Measurements from ENCODE around the gene LSAMP.

The LSAMP gene

DNA sequence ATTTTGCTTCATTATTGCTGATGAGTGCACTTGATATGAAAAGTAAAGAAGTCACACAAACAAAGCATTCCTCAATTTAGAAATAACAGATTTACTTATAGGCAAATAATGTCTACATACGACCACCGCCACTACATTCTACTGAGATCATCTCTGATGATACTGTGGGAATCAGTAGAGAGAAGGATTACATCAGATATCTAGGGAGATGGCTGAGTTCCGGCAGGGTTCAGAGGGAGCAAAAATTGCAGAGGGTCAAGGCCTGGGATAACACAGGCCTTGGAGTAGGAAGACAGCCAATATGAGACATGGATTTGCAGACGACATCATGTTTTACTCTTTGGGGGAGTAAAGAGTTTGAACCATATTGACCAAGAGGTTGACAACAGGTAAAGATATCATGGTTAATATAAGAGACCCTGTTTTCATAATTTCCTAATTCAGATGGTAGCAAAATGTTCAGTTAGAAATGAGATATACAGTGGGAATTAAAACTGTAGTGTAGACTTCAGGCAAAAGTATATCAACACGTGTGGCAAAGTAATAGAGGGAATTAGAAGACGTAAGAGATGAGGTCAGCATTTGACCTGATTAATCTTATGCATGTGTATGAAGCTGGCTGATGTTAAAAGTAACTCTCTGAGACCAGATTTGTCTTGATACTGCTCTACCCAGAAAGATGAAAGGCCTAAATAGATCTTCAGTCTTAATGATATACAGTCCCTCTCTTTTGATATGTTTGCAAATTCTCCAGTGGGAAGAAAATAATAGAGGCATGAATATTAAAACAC, 15.6 kb downstream of the LSAMP start:
- DNase-seq, result no peak

DNA sequence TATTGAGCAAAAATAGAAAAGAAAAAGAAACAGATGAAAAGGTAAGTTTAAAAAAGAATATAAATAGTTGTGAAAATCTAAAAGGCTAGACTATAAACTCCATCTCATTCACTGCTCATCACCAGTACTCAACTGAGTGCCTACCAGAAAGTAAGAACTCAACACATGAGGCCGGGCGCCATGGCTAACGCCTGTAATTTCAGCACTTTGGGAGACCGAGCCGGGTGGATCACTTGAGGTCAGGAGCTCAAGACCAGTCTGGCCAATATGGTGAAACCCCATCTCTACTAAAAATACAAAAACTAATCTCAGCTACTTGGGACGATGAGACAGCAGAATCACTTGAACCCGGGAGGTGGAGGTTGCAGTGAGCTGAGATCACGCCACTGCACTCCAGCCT, 19.3 kb downstream of the LSAMP start:
- no peak for DNase-seq

DNA sequence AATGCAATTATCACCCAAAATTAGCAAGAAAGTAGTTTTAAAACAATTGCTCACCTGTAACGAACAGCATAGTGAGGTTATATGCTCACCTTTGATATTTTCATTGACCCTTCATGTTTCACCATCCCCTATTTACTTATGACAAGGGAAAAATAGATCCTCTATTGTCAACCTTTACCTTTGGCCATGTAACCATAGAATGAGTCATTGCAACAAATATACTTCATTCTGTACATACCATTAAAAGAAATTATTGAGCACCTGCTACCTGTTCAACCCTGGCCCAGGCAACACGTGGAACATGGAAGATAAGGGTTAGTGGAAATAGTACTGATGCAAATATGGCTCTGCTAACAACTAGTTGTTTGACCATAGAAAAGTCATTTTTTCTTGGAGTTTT, 20.2 kb downstream of the LSAMP start:
- no peak for DNase-seq

DNA sequence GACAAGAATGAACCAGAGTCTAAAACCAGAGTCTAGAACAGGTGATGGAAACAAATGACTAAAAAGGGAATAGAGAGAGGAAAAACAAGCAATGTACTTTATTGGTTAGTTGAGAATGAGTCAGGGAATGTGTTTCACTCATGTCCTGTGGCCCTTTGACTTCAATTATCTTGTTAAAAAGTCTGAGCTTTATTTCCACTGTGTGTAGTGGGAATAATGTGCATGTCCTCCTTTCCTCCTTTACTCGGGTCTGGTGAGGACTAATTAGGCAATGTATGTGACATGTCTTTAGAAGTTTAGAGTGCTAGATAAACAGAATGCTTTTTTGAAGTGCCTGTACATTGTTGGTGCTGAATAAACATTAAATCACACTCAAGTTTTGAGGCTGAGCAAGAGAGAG, 21.3 kb downstream of the LSAMP start:
- no peak for DNase-seq

DNA sequence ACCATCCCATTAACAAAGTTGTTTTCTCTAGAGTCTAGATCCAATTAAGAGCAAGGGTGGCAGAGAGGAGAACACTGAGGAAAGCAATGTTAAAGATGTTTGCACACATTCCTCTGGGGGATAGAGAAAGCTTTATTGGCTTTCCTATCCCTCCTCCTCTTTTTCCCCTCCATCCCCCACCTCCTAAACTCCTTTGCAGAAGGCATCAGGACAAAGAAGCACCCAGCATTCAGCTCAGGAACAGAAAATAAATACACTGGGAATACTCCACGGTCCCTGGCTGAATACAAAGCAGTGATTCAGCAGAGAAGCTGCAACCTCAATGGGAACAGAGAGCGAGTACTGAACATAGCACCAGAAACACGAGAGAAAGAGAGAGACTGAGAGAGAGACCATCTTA, 21.9 kb downstream of the LSAMP start:
- DNase-seq, result no peak

DNA sequence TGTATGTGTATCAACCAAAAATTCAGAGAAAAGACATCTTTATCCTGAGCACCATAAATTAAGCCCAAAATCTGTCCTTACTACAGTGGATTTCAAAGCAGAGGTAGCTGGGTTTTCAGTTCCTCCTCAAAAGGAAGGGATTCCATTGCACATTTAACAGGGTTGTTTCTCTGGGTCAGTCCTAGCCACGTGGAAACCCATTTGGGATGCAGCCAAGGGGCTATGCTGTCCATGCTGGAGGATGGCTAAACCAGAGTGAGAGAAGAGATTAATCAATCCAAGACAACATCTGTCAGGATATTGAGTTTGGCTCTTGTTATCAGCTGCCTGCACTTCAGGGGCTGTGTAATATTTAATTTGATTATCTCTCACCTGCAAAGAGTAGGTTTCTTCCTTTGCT, 28.1 kb downstream of the LSAMP start:
- DNase-seq, result no peak

DNA sequence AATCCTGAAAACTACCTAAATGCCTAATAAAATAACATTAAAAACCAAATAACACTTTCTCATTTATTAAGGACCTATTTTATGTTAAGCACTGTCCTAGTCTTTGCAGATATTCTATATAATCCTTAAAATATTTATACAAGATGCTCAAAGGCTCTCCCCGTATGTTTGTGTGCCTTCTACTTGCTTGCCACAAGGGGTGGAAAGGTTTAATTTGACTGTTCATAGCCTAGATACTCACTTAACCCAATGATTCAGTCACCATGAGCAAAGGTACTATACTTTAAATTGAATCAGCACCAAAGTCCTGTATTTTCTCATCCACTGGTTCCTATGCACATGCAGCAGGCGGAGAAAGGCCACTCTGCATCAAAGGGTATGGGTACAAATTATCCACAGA, 32.0 kb downstream of the LSAMP start:
- no peak for DNase-seq

DNA sequence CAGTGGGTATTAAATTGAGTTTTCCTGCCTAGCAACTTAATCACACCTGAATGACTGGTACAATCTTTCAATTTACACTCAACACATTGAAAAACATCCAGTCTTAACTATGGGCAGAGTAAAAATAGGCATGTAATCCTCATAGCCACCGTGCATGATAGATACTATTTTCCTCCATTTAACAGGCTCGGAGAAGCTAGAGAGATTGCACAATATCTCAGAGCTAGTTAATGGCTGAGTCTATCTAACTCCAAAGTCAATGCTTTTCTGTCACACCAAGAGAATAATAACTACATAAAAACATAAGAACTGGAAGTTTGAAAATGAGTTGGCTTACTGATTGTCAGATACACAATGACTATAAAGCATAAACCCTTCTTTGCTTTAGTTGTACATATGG, 36.8 kb downstream of the LSAMP start:
- DNase-seq, result no peak

DNA sequence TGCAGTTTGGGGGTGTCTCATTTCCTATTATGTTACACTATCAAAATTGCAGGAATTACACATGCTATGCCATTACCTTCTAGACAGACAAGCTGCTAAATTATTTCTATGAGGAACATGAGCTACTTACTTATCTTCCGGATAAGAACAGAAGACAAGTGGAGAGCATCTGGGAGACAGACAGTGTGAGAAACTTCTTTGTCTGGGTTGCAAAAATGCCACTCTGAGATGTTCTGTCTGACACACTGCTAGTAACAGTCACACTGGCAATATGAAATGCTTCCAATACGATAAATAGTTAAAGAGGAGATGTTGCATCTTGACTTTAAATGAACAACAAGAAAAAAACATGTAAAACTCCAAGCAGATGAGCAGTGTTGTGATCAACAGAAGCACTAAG, 40.1 kb downstream of the LSAMP start:
- no peak for DNase-seq

DNA sequence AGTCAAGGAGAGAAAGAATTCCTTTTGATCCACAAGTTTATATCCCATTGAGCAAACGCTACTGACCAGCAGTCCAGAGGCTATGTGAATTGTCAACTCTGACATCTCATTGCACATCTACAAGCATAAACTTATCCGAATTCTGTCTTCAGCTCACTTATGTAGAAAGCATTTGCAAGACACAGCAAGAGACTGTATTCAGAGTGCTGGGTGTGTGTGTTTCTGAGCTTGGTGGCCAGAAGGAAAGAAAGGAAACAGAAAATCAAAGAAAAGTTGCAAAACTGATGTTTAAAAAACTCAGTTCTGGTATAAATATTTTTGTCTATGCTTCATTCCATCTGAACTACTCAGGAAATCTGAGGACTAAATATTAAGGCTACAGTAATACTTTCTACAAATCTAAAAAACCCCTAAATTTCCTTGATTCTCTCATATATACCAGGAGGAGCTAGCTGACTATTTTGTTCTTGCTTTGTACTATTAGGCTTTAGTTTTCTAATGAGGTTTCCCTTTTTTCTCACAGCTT, 45.5 kb downstream of the LSAMP start:
- no peak for DNase-seq

DNA sequence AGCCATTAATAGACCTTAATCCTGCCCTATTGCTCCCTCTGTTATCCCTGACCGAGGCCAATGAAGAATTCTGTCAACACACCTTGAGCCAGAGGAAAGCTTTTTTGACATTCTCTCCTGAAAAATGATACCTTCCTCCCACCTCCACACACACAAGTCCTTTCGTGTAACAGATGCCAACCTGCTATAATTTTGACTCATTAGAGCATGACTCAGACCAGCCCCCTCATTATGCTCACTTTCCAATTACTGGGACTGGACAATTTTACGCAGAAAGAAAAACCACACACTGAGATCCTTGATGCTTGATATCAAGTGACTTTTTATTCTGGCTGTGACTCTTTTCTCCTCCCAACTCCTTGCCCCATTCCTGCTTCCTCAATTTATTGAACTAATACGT, 50.9 kb downstream of the LSAMP start:
- DNase-seq, result no peak

DNA sequence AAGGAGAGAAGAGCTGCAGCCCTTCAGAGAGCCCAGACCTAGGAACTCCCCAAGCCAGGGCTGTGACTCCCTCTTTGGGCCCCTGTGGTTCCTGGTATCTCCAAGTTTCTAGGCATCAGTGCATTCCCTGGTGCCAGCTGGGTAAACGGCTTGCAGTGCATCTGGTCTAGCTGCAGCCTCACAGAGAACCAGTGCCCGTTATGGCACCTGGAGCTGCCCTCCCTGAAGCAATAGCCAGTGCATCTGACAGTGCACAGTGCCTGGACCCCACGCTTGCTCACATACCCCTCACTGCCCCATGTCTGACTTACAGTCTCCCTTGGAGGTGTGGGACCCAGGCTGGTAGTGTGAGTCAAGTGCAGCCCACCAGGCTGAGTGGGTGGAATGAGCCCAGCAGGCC, 52.1 kb downstream of the LSAMP start:
- DNase-seq, result no peak

DNA sequence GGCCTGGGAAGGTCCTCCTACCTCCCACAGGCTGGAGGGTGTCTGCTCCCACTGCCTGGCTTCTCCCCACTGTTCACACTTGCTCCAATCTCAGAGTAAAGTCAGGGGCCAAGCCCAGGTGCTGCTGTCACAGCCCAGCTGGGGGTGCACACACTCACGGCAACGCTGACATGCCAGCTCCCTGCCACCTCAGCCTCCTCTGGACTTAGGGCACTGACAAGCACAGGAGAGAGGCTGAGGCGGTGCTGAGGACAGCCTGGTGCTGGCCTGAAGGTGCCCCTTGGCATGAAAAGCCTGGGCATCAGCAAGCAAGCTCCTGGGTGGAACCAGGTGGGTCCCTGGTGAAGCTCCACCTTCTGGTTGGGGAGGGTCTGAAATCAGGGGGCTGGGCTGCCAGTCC, 53.0 kb downstream of the LSAMP start:
- no peak for DNase-seq

DNA sequence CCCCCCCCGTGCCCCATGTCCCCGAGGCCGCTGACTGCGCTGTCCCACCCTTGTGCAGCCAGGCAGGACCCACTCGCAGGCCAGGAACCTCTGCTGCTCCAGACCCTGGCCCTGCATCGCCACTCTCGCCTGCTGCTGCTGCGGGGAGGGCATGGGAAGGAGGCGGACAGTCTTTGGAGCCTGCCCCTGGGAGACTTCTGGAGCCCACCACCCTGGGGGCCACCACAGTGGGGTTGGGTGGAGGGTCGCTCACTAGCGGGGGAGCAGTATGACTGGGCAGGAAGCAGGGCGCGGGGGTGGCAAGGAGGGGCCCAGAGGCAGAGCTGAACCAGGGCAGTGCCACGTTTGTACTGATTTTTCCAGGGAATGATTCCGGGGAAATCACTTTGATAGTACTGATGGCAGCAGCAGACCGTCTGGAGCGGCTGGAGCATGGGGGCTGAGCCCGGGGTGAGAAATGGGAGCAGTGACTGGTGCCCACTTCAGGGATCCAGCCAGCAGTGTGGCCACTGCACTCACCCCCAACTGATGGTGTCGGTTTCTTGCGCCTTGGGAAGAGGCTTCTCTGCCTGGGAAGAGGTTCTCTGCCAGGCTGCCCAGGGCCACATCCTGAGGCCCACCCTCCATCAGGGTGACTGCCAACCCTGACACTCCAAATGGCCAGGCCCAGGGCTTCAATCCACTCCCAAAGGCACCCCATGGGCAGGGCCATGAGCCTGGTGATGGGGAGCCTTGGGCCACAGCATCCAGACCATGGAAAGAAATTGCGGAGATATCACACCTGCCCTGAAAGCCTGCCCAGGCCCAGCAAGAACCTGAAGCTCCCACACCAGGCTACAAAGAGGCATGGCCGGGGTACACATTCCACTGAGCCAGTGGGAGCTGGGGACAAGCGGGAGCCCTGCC, 53.7 kb downstream of the LSAMP start:
- no peak for DNase-seq

DNA sequence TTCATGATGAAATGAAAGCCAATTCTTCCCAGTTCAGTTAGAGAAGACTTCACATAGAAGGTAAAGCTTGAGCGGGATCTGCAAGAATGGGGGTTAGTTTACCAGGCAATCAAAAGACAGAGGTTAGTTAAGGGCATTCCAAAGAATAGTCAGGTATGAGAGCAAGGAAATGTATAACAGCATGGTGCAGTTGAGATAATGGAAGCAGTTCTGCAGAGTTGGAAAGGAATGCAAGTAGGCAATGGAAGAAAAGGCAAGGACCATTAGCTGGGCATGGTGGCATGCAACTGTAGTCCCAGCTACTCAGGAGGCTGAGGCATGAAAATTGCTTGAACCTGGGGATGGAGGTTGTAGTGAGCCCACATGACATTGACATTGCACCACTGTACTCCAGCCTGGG, 55.0 kb downstream of the LSAMP start:
- no peak for DNase-seq

DNA sequence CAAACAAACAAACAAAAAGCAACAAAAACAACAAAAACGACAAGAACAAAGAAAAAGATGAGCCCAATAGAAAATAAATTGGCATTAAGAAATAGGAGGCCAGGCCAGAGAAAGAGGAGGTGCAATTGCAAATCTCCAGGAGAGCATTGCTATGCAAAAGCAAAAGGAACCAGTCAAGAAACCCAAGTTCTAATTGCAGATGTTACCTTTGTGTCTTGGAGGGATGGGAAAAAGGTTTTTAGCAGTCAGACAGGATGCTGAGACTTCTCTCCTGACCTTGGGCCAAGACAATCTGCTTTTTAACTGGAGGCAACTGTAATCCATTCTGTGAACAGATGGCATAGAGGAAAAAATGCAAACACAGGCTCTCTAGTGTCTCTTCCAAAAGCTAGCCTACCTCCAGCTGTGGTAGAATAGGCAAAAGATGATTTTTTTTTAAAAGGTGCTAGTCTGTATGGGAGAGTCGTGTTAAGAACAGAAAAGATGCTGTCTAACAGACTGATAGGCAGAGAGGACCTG, 56.4 kb downstream of the LSAMP start:
- DNase-seq, result no peak

DNA sequence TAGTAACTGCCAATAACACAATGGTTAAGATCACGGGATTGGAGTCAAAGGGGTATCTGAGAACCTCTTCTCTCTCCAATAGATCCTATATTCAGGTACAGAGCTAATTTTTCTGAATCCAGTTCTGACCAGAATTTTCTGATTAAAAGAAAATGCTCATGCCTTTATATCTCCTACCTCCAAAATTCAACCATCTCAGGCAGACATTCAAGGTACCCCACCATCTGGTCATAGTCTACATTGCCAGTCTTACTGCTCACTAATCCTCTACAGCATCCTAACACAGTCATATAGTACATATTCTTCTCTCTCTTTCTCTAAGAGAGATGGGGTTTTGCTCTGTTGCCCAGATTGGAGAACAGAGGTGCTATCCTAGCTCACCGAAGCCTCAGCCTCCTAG, 59.1 kb downstream of the LSAMP start:
- DNase-seq, result no peak

DNA sequence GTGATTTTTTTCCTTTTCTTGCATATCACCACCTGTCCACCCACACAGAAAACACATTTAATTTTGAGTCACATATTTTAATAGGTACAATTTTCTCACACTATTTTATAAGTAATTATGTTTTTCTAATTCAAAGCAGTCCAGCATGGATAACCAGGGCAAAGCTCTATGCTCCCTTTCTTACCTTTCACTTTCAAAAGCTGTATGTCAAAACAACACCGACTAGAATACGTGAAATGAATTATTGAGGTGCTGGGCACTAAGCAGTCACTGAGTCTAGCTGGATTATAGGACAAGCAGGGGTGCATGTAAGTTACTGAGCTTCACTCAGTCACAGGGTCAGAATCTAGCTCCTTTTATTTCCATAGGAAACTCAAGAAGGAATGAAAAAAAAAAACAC, 60.6 kb downstream of the LSAMP start:
- DNase-seq, result no peak

DNA sequence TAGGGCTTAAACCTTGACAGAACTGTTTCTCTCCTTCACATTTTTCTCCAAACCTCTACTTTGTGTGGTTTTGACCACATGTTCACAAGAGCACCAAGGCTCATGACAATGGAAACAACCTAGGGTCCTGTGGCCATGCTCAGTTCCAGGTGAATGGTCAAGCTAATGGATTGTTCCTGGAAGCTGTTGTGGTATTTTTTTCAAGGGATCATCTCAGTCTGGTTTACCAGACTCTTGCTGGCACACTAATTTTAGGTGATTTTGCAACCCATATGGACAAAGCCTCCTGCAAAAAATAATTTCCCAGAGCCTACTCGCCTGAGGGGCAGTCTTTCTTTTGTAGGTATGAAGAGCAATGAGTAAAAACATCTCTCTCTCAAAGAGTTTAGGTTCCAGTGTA, 67.2 kb downstream of the LSAMP start:
- no peak for DNase-seq

DNA sequence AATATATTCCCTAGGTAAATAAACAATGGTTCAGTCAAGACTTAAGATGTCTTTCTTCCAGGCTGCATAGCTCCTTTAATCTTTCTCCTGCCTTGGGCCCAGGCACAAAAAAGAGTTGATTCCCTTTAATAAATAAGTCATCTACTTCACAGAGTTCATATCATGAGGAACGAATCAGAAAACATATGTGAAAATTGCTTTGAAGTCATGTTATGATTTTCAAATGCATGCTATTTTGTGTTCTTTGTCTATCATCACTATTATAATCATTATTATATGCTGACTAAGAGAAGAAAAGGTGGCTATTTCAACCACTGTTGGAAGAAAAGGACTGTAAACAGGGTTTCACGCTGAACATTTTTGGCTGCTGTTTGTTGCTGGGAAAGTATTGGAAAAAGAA, 70.4 kb downstream of the LSAMP start:
- no peak for DNase-seq

DNA sequence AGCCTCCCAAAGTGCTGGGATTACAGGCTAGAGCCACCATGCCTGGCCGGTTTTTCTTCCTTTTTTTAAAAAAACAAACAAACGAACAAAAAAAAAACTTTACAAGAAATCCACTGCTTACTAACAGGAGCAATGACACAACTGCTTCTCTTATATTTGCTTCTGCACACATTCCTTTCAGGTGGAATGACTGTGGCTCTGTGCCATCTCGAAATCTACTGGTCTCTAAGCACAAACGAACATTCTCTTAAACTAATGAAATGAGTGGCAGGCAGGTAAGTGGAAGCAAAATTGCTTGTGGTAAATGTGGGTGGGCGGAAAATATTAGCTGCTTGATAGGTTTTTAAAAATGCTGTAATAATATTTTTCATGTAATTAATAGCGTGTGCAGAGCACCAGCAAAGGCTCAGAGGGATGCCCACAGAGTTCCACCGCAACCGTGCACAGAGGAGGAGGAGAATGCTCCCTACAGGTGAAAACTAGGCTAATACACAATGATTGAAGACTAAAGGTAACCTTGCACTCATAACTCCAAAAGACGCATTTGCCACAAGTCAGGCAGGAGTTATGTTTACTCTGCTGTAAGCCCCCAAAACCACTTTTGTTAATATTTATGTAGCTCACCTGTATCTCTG, 77.4 kb downstream of the LSAMP start:
- DNase-seq, result no peak

DNA sequence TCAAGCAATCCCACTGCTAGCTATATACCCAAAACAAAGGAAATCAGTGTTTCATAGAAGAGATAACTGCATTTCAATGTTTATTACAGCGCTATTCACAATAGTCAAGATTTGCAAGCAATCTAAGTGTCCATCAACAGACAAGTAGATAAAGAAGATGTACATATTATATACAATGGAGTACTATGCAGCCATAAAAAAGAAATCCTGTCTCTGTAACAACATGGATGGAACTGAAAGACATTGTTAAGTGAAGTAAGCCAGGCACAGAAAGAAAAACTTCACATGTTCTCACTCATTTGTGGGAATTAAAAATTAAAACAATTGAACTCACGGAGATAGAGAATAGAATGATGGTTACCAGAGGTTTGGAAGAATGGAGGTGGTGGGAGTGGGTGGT, 89.2 kb downstream of the LSAMP start:
- DNase-seq, result no peak

DNA sequence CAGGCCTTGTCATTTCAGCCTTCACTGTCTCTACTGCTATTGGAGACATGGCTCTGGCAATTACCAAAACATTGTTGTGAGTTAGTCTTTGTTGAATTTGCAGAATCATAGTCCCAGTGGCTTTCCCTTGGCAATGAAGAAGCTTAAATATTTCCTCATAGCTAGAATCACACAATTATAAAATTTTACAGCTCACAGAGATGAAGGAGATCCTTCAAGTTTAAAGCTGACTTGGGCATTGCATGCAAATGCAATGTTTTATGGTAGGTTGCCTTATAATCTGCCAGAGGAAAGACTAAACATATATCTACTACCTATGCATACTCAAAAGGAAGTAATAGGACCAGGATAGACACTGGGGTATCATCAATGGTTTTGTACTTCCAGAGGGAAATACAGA, 90.9 kb downstream of the LSAMP start:
- DNase-seq, result no peak

Measured in CD4-positive, alpha-beta T cell treated with Interleukin-6 for 4 hours (primary cell).